Upper lobe of left lung (tissue), 4 donors: ENCODE results near the gene CSNK1G2.

Experiments used
- EP300 ChIP-seq, 4 donors: sonication (generic); formaldehyde crosslinking; IDR thresholded peaks; one replicate each; pipeline ENCODE4 v1.5.1; 2017; ENCODE audit warnings: antibody characterized with exemption in 4 of 4, control low read depth in 2 of 4
- POLR2A ChIP-seq, 4 donors: fragments of 450-650 bp; IDR thresholded peaks; one replicate each; pipeline ENCODE4 v1.5.1; 2016 to 2017; ENCODE audit warnings: antibody characterized with exemption in 4 of 4, mild to moderate bottlenecking in 2 of 4
- POLR2AphosphoS5 ChIP-seq, 2 donors: sonication (generic); formaldehyde crosslinking; IDR thresholded peaks; one replicate each; pipeline ENCODE4 v1.5.1; 2017; ENCODE audit warnings: antibody characterized with exemption in 2 of 2
- TF ChIP-seq, protein P1 (sequence below), 6 experiments: fragments of 450-650 bp in 4 of 6; fragments of 200-600 bp in 2 of 6; sonication (generic) in 2 of 6; IDR thresholded peaks; one replicate each; pipeline ENCODE4 v1.5.1; 2016 to 2019; ENCODE audit warnings: antibody characterized with exemption in 6 of 6

DNA sequence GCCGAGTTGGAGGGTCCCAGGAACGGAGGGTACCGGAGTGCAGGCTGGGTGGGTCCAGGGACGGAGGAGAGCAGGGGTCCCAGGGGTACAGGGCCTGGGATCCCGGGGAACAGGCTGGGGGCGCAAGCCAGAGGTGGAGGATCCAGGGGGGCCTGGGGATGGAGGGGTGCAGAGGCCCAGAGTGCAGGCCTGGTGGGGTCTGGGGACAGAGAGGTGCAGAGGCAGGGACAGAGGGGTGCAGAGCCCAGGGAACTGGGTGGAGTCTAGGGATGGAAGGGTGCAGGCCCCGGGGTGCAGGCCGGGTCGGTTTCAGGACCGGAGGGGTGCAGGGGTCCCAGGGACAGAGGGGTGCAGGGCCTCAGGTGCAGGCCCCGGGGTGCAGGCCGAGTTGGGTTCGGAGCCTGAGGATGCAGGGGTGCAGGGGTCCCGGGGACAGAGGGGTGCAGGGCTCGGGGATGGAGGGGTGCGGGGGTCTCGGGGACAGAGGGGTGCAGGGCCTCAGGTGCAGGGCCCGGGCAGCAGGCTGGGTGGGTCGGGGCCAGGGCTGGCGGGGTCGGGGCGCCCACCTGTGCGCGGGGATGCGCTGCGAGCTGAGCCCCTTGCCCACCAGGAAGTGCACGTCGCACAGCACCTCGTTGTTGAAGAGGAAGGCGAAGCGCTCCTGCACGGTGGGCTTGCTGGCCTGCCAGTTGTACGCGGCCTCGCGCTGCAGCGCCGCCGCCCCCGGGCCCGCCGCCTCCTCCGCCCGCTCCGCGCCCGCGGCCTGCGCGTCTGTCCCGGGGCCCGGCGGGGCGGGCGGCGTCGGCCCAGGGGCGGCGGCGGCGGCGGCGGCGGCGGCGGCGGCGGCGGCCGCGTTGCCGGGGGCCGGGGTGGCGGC, 74.0 kb downstream of the CSNK1G2 start:
- TF ChIP-seq, protein P1, sequence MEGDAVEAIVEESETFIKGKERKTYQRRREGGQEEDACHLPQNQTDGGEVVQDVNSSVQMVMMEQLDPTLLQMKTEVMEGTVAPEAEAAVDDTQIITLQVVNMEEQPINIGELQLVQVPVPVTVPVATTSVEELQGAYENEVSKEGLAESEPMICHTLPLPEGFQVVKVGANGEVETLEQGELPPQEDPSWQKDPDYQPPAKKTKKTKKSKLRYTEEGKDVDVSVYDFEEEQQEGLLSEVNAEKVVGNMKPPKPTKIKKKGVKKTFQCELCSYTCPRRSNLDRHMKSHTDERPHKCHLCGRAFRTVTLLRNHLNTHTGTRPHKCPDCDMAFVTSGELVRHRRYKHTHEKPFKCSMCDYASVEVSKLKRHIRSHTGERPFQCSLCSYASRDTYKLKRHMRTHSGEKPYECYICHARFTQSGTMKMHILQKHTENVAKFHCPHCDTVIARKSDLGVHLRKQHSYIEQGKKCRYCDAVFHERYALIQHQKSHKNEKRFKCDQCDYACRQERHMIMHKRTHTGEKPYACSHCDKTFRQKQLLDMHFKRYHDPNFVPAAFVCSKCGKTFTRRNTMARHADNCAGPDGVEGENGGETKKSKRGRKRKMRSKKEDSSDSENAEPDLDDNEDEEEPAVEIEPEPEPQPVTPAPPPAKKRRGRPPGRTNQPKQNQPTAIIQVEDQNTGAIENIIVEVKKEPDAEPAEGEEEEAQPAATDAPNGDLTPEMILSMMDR (IDR thresholded peaks at IDR 0.05) = no peak
- TF ChIP-seq POLR2AphosphoS5 (IDR thresholded peaks at IDR 0.05) (no peak), POLR2A (IDR thresholded peaks at IDR 0.05) (no peak), EP300 (IDR thresholded peaks at IDR 0.05) (no peak)
